GM18909 (cell line): ENCODE results near the gene WAPL.
"Not testable (repeated sequence)": the region's sequence is repeated elsewhere in the genome, so short reads cannot be mapped to it uniquely, and the experiment has no call there.

ENCODE experiments used
- ATAC-seq: cut with Tn5 transposase; IDR thresholded peaks from one replicate; pipeline ENCODE4 v1.9.1; 2021; ENCODE audit warnings: mild to moderate bottlenecking; ENCODE audit not compliant: unreplicated experiment, poor library complexity

Gene WAPL

DNA sequence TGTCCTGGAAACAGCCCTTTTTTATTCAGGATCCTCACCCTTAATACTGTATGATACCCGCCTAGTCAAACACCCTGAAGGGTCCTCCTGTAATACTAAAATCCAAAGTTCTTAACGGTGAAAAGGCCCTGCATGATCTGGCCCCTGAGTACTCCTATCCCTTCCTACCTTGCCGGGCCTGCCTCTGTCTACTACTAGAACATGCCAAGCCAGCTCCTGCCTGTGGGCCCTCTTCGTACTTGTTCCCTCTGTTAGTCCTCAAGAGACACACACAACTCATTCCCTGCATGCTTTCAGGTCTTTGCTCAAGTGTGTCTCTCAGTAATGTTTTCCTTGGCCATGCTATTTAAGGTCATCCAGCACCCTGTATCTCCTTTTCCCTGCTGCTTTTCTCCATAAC, 5.0 kb upstream of the WAPL start:
- no peak for ATAC-seq

DNA sequence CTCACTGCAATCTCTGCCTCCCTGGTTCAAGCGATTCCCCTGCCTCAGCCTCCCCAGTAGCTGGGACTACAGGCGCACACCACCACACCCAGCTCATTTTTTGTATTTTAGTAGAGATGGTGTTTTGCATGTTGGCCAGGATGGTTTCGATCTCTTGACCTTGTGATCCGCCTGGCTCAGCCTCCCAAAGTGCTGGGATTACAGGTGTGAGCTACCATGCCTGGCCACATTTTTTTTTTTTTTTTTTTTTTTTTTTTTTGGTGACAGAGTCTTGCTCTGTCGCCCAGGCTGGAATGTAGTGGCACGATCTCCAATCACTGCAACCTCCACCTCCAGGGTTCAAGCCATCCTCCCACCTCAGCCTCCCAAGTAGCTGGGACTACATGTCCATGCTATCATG, 4.1 kb upstream of the WAPL start:
- not testable (repeated sequence) for ATAC-seq

DNA sequence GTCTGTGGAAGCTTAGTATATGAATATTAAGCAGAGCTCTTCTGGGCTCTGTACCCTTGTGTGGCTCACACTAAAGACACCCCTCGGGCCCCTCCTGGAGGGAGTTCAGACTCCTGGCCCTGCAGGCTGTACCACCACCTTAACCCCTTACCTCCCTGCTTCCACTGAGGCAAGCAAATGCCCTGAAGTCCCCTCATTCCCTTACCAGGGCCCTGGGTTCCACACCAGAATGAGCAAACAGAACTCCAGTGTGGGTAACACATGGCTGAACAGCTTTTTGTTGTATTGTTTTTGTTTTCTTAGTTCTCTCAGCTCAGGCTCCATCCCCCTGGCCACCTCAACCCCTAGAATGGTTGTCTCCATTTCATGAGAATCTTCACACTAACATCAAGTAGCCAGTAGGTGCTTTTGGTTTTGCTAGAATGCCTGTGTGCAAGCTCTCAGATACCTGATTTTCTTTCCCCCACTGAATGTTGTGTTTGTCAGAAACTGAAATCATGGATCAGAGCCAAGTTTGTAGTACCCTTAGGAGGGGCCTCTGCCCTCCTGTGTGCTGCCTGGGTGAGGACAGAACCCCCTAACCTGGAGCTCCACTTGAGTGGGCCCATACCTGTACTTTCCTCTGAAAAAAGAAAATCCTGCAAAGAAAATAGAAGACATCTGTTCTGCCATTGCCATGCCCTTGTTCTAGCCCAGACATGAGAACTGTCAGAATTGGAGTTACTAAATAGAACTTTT, 2.8 kb upstream of the WAPL start:
- ATAC-seq, result no peak

DNA sequence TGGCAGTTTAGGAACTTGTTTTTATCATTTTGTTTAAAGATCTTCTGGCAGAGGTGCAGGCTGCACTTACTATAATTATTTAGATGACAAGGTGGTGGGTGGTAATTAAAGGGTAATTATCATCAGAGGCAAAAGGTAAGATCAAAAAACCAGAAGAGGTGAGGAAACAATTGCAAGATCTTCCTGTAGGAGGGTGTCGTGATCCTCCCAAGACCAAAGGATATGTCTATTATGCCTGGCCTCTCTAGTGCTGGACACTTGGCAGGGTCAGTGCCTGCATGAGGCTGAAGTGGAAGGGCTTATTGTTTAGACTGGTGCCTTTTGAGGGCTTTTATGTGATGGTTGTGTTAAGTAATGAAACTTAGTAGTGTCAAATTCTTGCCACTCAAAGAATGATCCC, 1.8 kb upstream of the WAPL start:
- ATAC-seq, result no peak

DNA sequence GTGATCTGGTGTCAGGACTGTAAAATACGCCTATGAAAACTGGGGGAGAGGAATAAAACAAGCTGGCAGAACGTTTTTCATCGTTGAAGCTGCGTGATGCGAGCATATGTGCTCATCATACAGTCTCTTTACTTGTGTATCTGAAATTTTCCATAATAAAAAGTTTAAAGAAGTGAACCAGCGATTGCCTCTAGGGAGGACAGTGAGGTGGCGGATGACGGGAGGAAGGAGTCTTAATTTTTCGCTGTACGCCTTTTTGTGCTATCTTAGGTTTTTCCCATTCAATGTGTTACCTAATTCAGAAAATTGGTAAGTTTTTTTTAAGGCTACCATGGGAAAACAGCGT, 891 bp upstream of the WAPL start:
- no peak for ATAC-seq

DNA sequence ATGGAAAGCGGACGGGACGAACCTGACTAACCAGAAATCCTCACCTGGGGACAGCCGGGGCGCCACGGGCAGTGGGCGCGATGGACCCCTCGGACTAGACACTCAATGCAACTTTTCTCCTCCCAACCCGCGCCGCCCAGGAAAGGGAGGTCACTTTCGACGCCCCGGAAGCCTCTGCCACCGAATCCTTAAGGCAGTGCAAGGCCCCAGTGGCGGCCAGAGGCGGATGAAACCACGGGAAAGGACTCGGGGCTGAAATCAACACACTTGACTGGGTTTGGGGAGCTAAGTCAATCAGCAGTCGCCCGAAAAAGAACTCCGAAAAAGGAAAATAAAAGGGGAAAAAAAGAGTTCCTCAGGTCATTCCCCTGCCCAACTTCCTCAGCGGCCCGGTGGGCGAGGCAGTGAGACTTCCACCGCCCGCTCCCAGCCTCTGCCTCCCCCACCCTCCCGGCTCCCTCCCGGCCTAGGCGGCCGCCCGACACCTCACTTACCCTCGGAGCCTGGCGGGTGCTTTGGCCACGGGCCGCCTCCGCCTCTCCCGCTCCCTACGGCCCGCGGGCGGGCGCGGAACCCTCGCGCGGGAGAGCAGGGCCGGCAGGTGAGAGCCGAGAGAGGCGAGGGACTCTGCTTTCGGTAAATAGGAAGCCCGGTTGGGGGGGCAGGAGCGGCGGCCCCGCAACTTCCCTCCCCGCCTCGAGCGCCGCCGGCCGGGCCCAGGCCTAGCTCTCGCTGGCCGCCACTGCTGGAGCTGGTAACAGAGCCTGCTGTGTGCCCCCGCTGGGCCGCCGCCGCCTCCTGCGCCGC, 518 bp downstream of the WAPL start:
- ATAC-seq, result peak; percentile 23

DNA sequence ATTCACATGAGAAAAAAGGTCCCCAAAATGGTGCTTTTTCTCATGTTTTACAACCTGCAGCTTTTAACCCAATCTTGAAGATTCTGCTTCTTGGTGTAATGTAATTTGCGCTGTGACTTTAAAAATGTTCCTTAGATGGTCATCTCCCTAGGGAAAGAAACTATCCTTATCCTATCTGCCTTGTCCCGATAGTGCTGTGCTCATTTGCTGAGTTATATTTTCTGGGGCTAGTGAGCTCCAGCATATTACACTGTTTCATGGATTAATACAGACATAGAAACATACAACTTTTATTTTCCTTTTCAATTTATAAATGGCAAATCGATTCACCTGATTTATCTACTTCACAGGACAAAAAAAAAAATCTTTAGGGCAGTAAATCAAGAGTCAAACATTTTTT, 2.8 kb downstream of the WAPL start:
- no peak for ATAC-seq

DNA sequence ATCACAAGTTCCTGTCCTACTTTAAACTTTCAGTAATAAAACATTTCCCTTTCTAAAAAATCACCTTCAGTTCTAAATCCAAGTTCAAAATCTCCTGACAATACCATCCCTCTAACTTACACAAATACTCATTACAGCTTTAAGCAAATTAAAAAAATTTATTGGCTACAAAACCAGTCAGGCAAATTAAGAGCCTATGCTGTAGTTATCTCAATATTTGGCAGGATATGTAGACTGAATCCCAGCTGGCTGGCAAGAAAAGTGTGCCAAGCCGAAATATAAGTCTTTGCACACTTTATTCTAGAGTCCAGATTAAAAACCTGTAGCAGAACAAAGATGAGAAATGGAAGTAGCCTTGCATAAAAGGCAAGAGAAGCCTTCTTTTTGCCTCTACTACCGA, 9.5 kb downstream of the WAPL start:
- ATAC-seq, result no peak

DNA sequence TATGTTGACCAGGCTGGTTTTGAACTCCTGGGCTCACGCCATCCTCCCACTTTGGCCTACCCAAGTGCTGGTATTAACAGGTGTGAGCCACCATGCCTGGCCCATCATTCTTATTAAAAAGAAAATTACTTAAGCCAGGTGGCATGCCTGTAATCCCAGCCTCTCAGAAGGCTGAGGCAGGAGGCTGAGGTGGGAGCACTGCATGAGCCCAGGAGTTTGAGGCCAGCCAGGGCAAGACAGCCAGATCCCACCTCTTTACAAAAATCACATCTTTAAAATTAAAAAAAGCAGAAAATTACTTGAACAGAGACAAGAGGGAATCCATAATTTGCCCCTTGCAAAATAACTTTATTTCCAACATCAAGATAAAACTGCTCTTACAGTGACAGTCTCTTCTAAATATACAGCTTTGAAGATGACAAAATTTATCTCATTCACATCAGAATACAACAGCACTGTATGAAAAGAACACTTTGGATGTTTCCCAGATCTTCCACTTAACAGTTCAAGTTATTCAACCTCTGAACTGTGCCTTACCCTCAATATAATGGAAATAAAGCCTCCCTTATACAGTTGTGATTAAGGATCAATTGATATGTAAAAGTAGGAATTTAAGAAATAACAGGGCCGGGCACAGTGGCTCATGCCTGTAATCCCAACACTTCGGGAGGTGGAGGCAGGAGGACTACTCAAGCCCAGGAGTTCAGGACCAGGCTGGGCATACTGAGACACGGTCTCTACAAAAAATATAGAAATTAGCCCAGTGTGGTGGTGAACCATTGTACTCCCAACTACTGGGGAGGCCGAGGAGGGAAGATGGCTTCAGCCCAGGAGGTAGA, 10.3 kb downstream of the WAPL start:
- no peak for ATAC-seq

DNA sequence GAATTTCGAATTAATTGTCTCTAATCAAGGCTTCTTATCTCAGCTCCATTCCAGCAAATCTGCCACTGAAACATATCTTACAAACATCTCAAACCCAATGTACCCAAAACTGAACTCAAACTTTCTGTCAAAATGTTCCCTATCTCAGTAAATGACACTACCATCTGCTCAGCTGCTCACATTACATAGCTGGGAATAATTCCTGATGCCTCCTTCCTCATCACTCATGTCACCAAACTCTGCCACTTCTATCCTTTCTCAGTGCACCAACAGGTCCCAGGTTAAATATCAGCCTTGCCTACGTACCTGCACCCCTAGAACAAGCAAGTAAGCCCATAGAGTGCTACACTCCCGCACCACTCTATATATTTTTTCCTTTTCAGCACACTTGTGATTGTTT, 12.4 kb downstream of the WAPL start:
- no peak for ATAC-seq

DNA sequence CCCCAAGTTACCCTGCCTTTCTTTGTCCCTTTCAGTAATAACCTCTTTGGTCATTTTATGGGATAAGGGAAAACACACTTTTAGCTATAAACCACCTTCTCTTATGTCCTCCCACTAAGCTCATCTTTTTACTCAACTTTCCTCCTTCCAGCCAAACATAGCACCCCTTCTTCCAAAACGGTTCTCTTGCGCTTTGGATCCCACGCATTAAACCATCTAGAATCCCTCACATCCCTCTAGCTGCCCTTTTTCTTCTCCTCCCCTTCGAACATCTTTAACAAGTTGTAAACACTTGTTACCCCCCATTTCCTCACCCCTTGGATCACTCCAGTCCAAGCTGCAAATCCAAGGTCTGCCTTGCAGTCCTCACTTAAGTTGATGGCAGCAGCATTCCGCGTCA, 13.4 kb downstream of the WAPL start:
- ATAC-seq, result no peak

DNA sequence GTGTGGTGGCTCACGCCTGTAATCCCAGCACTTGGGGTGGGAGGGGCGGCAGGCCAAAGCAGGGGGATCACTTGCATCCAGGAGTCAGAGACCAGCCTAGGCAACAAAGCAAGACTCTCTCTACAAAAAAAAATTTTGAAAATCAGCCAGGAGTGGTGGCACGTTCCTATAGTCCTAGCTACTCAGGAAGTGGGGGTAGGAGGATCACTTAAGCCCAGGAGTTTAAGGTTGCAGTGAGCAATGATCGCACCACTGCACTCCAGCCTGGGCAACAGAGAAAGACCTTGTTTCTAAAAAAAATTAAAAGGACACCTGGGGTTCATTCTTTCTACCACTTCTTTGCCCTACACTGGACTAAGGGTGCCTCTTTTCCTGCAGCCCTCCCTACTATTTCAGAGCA, 15.1 kb downstream of the WAPL start:
- ATAC-seq, result peak; percentile 58

DNA sequence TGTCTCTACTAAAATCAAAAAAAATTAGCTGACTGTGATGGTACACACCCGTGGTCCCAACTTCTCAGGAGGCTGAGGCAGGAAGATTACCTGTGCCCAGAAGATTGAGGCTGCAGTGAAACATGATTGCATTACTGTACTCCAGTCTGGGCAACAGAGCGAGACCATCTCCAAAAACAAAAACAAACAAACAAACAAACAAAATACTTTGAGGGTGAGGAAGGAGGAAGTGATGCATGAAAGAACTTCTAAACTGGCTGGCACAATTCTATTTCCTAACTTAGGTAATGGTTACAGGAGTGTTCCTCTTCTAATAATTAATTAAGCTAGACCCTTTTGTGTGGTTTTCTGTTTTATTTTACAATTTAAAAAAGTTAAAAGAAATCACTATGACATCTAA, 15.5 kb downstream of the WAPL start:
- peak; percentile 21 for ATAC-seq

DNA sequence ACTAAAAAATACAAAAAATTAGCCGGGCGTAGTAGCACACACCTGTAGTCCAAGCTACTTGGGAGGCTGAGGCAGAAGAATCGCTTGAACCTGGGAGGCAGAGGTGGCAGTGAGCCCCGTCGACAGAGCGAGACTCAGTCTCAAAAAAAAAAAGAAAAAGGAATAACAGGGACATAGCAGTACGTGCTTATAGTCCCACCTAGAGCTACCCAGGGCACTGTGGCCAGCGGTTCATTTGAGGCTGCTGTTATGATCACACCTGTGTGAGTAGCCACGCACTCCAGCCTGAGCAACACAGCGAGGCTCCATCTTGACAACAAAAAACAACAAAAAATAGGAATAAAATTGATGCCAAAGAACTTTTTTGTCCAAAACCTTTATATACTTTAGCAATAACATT, 17.1 kb downstream of the WAPL start:
- no peak for ATAC-seq

DNA sequence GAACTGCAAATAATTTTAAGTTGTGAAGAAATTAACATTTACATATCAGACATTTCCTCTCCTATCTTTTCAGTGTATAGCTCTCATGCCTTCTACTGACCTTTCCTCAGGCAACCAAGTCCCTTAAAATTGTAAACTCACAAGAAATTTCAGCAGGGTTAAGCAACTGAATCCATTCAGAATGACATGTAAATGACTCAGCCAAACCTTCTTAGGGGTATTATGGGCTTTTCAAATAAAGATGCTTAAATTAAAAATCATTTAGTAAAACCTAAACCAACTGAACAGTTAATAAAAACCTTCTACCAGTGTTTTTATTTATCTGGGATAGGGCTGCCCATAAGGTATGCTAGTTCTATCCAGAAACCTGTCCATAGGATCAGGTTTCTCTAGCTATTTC, 20.7 kb downstream of the WAPL start:
- no peak for ATAC-seq

DNA sequence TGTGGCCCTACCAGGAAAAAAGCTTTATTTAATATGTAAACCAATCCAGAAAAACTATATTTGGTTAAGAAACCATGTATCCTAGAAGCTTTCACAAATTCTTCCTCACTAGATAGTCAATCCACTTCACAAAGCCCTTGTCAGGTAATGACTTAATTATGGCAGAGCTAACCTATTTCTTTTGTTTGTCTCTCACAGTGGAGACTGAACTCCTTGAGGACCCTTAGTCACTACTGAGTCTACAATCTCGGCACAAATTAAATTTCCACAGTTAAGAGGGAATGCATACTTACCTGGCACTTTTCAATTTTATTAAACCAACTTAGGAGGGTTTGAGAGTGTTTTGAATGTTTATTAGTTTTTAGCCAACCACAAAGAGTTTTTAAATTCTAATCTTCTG, 23.0 kb downstream of the WAPL start:
- no peak for ATAC-seq

DNA sequence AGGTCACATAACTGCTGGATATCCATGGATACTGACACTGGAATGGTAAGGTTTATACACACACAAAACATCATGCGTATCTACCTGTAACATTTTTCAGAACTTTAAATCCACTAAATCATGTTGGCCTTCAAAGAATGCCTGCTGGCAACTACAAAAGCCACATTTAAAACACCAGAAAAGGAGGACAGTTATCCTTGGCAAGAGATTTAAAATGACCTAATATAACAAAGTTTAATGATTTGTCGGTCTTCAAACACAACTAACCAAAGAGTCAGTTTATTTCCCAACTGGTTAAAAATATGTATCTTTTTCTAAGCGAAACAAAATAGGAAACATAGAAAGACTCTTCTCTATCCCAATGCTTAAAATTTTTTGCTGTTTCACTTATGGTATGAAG, 24.0 kb downstream of the WAPL start:
- no peak for ATAC-seq

DNA sequence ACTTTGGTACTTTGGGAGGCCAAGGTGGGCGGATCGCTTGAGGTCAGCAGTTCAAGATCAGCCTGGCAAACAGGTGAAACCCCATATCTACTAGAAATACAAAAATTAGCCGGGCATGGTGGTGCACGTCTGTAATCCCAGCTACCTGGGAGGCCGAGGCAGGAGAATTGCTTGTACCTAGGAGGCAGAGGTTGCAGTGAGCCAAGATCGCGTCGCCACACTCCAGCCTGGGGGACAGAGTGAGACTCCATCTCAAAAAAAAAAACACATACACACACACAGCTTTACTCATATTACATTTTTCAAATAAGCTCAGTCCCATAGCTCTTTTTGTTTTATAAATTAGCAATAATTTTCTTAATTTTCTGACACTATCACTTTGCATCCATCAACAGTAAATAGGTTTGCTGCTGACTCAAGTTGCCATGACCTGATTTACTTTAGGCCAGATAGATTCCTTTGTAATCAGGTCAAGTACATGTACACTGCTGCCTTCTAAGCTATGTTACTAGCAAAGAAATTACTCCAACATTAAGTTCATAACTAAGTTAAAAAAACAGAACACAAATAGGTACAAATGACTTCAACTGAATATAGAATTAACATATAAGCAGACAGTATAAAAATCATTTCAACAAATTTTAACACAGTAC, 31.5 kb downstream of the WAPL start:
- ATAC-seq, result no peak

DNA sequence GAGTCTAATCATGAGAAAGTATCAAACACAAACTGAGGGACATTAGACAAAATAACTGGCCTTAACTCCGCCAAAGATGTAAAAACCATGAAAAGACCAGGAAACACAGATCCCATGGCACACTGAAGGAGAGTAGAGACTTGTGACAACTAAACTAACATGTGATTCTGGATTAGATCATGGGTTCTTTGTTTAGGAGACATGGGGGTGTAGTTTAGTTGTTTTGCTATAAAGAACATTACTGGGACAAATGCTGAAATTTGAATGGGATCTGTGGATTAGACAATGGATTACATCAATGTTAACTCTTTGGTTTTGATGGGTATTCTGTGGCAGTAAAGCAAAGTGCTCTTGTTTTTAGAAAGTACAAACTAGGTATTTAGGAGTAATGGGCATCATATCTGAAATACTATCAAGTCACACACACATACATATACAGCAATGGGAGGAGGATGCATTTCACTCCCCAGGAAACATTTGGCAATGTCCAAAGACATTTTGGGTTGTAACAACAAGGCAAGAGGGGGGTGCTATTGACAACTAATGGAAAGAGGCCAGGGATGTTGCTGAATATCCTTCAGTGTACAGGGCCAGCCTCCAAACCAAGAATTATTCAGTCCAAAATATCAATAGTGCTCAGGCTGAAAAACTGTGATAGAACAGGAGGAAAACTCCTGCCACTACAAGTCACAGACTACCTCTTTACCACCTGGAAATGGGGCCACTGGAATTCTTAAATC, 32.4 kb downstream of the WAPL start:
- ATAC-seq, result no peak

DNA sequence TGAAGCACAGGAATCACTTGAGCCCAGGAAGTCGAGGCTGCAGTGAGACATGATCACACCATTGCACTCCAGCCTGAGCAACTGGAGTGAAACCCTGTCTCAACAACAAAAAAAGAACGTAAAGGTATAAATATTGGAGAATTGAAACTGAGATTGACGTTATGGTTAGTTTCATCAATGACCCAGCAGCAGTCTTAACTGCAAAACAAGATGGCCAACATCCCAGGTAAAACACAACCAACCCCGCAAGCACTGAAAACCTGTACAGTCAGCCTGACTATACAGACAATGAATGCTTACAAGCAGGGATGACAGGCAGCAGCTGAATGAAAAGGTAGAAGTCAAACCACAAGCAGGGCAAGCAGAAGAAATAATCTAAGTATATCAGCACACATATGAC, 34.7 kb downstream of the WAPL start:
- peak; percentile 53 for ATAC-seq
